GM12864 (cell line): ENCODE measurements around the gene TAGAP.

Experiments
- DNase-seq: peaks from one replicate; pipeline ENCODE4 v3.0.0-alpha.2; 2011; ENCODE audit warnings: low read depth
- H3K4me3 ChIP-seq: 2 replicates; pipeline ENCODE4 v1.5.1; 2011; ENCODE audit warnings: mild to moderate bottlenecking, low read depth, low read length, control low read depth
- CTCF ChIP-seq: IDR thresholded peaks from 2 replicates; pipeline ENCODE4 v1.5.1; 2011; ENCODE audit warnings: low read depth, mild to moderate bottlenecking, moderate library complexity, low read length, control low read depth, inconsistent platforms; ENCODE audit errors: missing control alignments

TAGAP gene

GRCh38 chr6:159086033-159086618 is 41.3 kb upstream of the TAGAP start:
- no peak for TF ChIP-seq CTCF
- no peak overlapping the region for H3K4me3 ChIP-seq
- DNase-seq = no peak

GRCh38 chr6:159085396-159085895 is 40.7 kb upstream of the TAGAP start:
- no peak for TF ChIP-seq CTCF
- no peak overlapping the region for H3K4me3 ChIP-seq
- DNase-seq = no peak

GRCh38 chr6:159084493-159085091 is 39.8 kb upstream of the TAGAP start:
- no peak overlapping the region for H3K4me3 ChIP-seq
- DNase-seq = no peak
- TF ChIP-seq CTCF = no peak

GRCh38 chr6:159083146-159083545 is 38.4 kb upstream of the TAGAP start:
- TF ChIP-seq CTCF = no peak
- no peak for DNase-seq
- no peak overlapping the region for H3K4me3 ChIP-seq

GRCh38 chr6:159082039-159082815 is 37.4 kb upstream of the TAGAP start:
- no peak for DNase-seq
- H3K4me3 ChIP-seq = no peak overlapping the region
- TF ChIP-seq CTCF = no peak

- no peak for DNase-seq
- H3K4me3 ChIP-seq = no peak overlapping the region
- no peak for TF ChIP-seq CTCF
Observed at GRCh38 chr6:159080217-159080976, 35.6 kb upstream of the TAGAP start.
